Measurements from ENCODE around the gene ARHGAP31.
A peak's percentile ranks its signal among the peaks of the same experiment; 100 is the strongest.
"Not testable (repeated sequence)": the region's sequence is repeated elsewhere in the genome, so short reads cannot be mapped to it uniquely, and the experiment has no call there.

ARHGAP31 gene

DNA sequence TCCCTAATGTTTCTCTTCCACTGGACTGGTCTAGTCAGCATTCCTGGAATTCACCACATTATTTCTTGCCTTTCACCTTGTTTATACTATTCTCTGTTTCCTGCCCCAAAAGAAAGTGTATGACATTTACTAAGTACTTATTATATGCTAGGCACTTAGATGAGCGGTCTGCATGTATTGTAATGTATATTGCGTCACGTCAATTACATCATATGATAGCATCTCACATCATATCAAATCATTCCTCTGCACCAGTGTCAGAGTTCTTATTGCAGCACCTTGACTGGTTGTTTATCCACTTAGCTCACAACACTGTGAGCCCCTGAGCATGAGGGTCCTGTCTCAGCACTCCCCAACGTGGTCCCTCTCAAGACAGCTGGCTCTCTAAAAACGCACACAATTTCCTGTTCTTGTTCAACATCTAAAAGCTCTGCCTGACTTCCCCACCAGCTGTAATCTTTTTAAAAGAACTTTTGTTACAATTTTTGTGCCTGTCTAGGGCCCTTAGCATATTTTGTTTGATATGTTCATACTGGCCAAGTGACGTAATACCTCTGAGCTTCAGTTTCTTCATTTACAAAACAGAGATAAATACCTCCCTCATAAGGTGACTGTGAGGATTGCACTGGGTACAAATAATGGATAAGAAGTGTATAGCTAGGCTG, 58.8 kb downstream of the ARHGAP31 start:
- H3K4me1 ChIP-seq (ENCODE audit: insufficient read depth, low read length, severe bottlenecking) = no peaks in the 10 kb centered on the region
- no peaks in the 10 kb centered on the region for H3K79me2 ChIP-seq (ENCODE audit: insufficient read depth, low read length)
- H3K27ac ChIP-seq (ENCODE audit: low read depth, low read length, poor library complexity, severe bottlenecking) = no peak overlapping the region
- H3K27me3 ChIP-seq (ENCODE audit: insufficient read depth, low read length) = no peaks in the 10 kb centered on the region
- no peaks in the 10 kb centered on the region for H4K20me1 ChIP-seq (ENCODE audit: insufficient read depth, low read length)
- no peak overlapping the region for H3K9ac ChIP-seq (ENCODE audit: low read length)
- no peaks in the 10 kb centered on the region for H3F3A ChIP-seq (ENCODE audit: insufficient read depth, low read length)
- no peak overlapping the region for H3K4me2 ChIP-seq (ENCODE audit: low read length)
- H3K36me3 ChIP-seq (ENCODE audit: insufficient read depth, low read length) = no peaks in the 10 kb centered on the region
- H3K4me3 ChIP-seq (ENCODE audit: low read depth, low read length, poor library complexity, severe bottlenecking) = no peak overlapping the region
- no peaks in the 10 kb centered on the region for H3K9me2 ChIP-seq (ENCODE audit: low read depth, low read length)
- H2AFZ ChIP-seq (ENCODE audit: low read length) = no peak overlapping the region
- H3K9me3 ChIP-seq (ENCODE audit: low read length) = no peaks in the 10 kb centered on the region
- TF ChIP-seq CTCF (IDR thresholded peaks at IDR 0.05; ENCODE audit: low read length) (peak; percentile 39; the same call in 1 of the 2 replicates), EZH2 (IDR thresholded peaks at IDR 0.05; ENCODE audit: borderline replicate concordance, low read length) (no peak)

DNA sequence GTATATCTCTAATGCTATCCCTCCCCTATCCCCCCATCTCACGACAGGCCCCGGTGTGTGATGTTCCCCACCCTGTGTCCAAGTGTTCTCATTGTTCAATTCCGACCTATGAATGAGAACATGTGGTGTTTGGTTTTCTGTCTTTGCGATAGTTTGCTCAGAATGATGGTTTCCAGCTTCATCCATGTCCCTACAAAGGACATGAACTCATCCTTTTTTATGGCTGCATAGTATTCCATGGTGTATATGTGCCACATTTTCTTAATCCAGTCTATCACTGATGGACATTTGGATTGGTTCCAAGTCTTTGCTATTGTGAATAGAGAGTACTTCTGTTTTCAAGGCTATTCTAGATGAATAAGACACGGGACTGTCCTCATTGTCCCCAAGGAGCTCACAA, 61.4 kb downstream of the ARHGAP31 start:
- H3K27ac ChIP-seq (ENCODE audit: low read depth, low read length, poor library complexity, severe bottlenecking); H3K4me1 ChIP-seq (ENCODE audit: insufficient read depth, low read length, severe bottlenecking); H3K9ac ChIP-seq (ENCODE audit: low read length); H3K9me2 ChIP-seq (ENCODE audit: low read depth, low read length); H3K79me2 ChIP-seq (ENCODE audit: insufficient read depth, low read length); H4K20me1 ChIP-seq (ENCODE audit: insufficient read depth, low read length); H2AFZ ChIP-seq (ENCODE audit: low read length); H3K27me3 ChIP-seq (ENCODE audit: insufficient read depth, low read length); H3K36me3 ChIP-seq (ENCODE audit: insufficient read depth, low read length); H3K4me2 ChIP-seq (ENCODE audit: low read length); H3K9me3 ChIP-seq (ENCODE audit: low read length); H3F3A ChIP-seq (ENCODE audit: insufficient read depth, low read length); H3K4me3 ChIP-seq (ENCODE audit: low read depth, low read length, poor library complexity, severe bottlenecking): not testable (repeated sequence)

DNA sequence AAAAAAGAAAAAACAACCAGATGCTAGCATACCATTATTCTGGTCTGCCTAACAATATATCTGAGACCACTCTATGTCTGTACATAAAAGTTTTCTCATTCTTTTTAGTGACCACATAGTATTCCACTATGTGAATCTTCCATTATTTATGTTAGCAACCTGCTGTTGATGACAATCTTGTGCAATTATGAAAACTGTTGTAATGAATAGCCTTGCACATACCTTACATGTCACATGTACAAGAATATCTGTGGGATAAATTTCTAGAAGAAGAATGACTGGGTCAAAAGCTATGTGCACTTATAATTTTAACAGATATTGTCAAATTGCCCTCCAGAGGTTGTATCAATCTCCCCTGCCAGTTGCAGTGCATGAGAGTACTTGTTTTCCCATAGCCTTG, 62.5 kb downstream of the ARHGAP31 start:
- TF ChIP-seq CTCF (IDR thresholded peaks at IDR 0.05; ENCODE audit: low read length) = no peak
- no peak for TF ChIP-seq EZH2 (IDR thresholded peaks at IDR 0.05; ENCODE audit: borderline replicate concordance, low read length)
- Histone ChIP-seq H3K4me3 (ENCODE audit: low read depth, low read length, poor library complexity, severe bottlenecking) (no peak overlapping the region), H3K4me1 (ENCODE audit: insufficient read depth, low read length, severe bottlenecking) (no peaks in the 10 kb centered on the region), H4K20me1 (ENCODE audit: insufficient read depth, low read length) (no peaks in the 10 kb centered on the region), H3F3A (ENCODE audit: insufficient read depth, low read length) (no peaks in the 10 kb centered on the region), H3K27me3 (ENCODE audit: insufficient read depth, low read length) (no peaks in the 10 kb centered on the region), H3K79me2 (ENCODE audit: insufficient read depth, low read length) (no peaks in the 10 kb centered on the region), H2AFZ (ENCODE audit: low read length) (no peak overlapping the region), H3K9ac (ENCODE audit: low read length) (no peak overlapping the region), H3K36me3 (ENCODE audit: insufficient read depth, low read length) (no peaks in the 10 kb centered on the region), H3K27ac (ENCODE audit: low read depth, low read length, poor library complexity, severe bottlenecking) (no peak overlapping the region), H3K9me2 (ENCODE audit: low read depth, low read length) (no peaks in the 10 kb centered on the region), H3K9me3 (ENCODE audit: low read length) (no peaks in the 10 kb centered on the region), H3K4me2 (ENCODE audit: low read length) (no peak overlapping the region)

DNA sequence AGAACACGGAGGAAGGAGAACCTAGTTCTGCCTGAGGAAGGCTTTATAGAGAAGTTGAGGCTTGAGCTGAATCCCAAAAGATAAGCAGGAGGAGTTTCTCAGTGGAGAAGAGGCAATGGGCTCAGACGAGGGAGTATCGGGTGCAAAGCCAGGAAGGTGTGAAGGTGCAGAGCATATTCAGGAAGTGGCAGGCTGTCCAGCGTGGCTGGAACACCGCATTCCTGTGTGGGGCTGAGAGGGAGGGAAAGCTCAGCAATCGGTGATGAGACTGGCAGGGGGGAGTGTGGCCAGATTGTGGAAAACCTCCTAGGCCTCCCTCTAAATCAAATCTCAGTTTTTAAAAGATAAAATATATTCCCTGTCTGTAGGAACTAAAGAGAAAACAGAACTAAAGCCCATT, 63.0 kb downstream of the ARHGAP31 start:
- Histone ChIP-seq H3K9ac (ENCODE audit: low read length) (no peak overlapping the region), H3K4me1 (ENCODE audit: insufficient read depth, low read length, severe bottlenecking) (no peaks in the 10 kb centered on the region), H2AFZ (ENCODE audit: low read length) (no peak overlapping the region), H3K4me3 (ENCODE audit: low read depth, low read length, poor library complexity, severe bottlenecking) (no peak overlapping the region), H3K4me2 (ENCODE audit: low read length) (no peak overlapping the region), H4K20me1 (ENCODE audit: insufficient read depth, low read length) (no peaks in the 10 kb centered on the region), H3K79me2 (ENCODE audit: insufficient read depth, low read length) (no peaks in the 10 kb centered on the region), H3K9me3 (ENCODE audit: low read length) (no peaks in the 10 kb centered on the region), H3K27ac (ENCODE audit: low read depth, low read length, poor library complexity, severe bottlenecking) (no peak overlapping the region), H3K9me2 (ENCODE audit: low read depth, low read length) (no peaks in the 10 kb centered on the region), H3F3A (ENCODE audit: insufficient read depth, low read length) (no peaks in the 10 kb centered on the region), H3K27me3 (ENCODE audit: insufficient read depth, low read length) (no peaks in the 10 kb centered on the region), H3K36me3 (ENCODE audit: insufficient read depth, low read length) (no peaks in the 10 kb centered on the region)
- TF ChIP-seq EZH2 (IDR thresholded peaks at IDR 0.05; ENCODE audit: borderline replicate concordance, low read length) (no peak), CTCF (IDR thresholded peaks at IDR 0.05; ENCODE audit: low read length) (no peak)
